ENCODE measurements around the gene STAC.
"Not testable (repeated sequence)": the region's sequence is repeated elsewhere in the genome, so short reads cannot be mapped to it uniquely, and the experiment has no call there.

Gene STAC

DNA sequence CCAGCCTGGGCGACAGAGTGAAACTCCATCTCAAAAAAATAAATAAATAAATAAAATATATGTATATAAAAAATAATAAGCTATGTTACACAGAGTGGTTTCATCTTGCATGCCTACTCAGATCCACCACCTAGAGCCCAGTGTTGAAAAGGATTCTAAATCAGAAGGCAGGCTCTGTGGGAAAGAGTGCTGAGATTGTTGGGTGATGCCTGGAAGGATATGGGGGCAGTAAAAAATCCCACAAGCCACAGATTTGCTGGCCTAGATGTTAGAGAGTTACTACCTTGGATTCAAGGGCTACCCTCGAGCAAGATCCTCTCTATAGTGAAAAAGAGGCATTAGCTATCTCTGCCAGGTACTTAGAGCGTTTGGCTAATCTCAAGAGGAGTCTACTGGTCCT, 144.3 kb downstream of the STAC start:
- no peak for DNase-seq

DNA sequence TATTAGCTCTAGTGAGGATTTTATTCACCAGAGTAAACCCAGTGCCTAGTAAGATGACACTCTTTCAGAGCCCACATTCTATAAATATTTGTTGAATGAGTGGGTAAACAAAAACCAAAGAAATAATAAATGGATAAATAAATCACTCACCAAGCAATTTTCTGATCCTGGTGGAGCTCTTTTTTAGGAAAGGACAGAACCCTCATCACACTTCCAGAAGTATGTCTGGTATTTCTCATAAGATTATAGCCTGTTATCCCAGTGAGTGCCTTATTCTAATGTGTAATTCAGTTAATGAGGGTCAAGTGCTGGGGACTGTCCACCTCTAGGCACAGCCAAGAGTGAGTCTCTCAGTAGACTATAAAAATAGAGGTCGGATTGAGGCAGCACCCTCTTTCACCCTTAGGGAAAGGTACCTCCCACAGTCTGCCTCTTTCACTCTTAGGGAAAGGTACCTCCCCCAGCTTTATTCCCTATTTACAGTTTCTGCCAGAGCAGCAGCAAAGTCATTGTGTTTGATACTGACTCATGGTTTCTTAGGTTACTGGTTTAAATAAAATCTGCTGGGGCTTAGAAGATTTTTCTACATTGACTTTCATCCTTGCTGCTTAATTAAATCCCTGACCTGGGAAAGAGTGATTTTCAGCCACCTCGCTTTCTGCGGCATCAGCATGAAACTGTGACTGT, 145.0 kb downstream of the STAC start:
- DNase-seq, result no peak

DNA sequence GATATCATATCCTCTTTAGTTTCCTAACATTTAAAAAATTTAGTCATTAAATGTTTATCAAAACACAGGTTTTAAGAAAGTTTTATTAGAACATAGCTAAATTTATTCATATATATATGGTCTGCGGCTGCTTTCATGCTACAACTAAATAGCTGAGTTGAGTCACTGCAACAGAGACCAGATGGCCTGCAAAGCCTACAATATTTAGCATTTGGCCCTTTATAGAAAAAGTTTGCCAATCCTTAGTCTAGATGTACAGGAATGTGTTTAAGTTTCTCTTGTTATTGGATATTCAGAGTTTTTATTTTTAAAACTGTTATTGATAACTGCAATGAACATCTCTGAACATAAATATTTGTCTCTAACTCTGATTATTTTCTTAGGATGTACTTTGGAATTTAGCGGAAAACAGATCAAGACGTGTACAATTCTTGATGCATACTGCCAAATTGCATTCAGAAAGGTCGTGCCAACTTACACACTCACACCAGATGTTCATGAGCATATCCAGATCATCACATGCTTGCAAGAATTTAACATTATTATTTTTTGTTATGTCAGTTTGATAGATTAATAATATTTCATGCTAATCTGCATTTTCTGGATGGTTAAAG, 157.9 kb downstream of the STAC start:
- DNase-seq, result no peak

DNA sequence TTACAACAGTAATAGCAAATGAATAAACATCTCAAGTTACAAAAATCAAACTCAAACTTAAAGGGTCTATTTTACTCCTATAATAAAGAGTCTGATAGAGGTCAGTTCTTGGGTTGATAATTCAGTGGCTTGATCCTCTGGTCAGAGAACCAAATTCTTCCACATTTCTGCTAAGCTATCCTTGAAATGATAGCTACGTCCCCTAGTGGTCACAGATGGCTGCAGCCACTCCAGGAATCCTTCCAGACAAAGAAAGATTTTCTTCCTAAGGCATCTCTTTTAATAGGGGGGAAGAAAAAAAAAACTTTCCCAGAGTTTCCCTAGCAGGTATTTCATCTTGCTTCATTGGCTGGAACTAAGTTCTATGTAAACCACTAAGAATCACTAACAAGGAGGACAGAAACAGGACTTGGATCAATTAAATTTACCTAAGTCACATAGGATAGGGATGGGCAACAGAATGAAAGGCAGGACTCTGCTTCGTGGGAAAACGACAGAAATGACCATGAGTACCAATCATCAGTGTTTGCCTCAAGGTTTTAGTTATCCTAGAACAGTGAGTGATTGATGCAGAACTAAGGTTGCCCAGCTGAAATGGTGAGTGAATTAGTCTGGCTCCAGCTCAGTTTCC, 160.7 kb downstream of the STAC start:
- no peak for DNase-seq

DNA sequence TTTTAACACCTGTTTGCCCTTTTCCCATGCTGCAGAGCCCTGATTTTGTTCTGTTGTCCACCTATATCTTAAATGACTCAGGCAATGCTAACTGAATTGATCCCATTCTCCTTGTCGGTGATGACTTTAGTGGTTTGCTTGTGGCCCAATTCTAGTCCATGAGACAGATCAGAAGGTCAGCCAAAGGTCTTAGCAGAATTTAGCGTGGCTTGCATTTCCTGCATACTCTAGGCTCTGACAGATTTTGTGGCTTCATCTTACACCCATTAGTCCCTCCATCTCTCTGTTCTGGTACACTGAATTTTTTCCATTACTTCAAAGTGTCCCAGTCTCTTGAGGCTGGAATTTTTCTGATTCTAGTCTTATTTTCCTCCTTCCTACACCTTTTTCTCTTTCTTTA, 161.9 kb downstream of the STAC start:
- no peak for DNase-seq

DNA sequence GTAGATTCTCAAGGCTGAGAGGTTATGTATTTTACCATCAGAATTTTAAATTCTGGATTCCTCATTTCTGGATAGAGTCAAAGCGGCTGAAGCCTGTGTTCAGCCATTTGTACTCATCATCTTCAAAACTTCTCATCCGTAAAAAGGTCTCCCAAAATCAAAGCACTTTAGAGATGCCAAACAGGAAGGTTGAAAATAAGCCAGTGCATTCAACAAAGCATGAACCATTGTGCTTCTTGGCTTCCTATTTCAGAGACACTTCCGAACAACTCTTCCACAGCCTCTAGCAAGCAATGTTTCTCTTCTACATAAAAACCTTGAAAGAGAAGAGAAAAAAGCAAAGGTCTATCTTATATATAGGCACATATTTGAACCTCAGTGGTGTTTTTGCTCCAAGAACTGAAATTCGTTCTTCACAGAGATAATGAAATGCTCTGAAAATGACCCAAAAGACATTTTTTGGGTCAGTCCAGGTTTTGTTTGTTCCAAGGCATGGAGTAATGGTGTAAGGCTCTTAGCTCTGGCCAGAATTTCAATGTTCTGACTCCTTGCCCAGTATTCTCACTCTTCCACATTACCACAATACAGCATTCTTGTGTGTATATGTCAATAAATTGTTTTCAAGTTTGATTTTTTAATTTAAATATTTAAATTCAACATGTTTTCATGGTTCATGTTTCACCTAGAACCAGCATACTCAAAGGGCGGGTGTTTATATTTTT, 163.1 kb downstream of the STAC start:
- no peak for DNase-seq

DNA sequence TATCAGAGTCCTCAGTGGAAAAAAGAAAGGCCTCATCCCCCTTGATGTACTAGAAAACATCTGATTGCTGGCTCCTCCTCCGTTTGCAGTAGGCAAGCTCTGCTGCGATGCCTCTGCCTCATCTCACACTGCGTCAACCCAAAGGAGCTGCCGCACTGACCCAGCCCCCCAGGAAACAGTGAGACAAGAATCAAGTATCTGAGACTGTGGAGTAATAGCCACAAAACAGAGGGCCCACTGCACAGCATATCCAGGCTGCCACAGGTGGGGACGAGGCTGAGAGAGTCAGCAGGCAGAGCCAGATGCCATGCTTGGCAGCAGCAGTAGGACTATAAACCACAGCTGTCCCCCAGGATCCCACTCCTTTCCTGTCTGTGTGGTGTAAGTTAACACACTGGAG, 165.9 kb downstream of the STAC start:
- DNase-seq, result no peak

DNA sequence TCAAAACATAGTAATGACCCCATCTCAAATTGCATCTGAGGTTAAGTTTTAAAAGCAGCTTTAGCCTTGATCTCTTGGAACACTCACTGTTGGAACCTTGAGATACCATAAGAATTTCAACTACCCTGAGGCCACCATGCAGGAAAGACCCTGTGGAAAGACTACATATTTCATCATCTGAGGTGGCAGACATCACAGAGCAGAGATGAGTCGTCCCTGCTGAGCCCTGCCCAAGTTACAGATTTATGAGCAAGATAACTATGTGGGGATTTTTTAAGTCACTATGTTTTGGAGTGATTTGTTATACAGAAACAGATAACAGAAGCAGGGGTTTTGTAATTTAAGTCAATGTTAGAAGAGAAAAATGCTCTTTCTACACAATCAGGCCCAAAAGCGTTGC, 168.4 kb downstream of the STAC start:
- DNase-seq, result no peak

DNA sequence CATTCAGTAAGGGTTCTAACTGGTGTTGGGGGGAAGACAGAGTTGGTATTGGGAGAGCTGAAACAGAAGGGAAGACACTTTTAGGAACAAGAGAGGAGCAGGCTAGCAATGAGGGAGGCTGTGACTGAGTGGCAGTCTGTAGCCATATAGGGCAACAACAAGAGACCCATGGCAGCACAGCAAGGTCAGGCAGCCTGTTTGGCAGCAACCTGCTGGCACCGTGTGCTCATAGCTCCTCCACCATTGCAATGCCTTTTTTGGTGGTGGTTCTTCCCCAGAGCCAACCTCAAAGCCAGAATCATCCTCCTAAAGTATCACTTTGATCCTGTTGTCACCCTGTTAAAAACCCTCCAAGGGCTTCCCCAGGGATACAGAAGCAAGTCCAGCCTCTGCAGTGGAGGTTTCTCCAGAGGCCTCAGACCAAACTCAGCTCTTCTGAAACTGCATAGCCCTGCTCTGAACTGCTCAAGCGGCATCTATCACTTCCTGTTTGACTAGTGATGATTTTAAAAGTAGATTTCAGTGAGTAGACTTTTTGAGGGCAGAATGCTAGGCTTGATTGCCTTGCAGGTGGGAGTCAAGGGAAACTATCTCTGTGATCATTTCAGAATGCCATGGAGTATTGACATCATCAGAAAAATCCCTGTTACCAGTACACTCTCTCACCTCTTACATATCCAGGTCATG, 176.9 kb downstream of the STAC start:
- no peak for DNase-seq

DNA sequence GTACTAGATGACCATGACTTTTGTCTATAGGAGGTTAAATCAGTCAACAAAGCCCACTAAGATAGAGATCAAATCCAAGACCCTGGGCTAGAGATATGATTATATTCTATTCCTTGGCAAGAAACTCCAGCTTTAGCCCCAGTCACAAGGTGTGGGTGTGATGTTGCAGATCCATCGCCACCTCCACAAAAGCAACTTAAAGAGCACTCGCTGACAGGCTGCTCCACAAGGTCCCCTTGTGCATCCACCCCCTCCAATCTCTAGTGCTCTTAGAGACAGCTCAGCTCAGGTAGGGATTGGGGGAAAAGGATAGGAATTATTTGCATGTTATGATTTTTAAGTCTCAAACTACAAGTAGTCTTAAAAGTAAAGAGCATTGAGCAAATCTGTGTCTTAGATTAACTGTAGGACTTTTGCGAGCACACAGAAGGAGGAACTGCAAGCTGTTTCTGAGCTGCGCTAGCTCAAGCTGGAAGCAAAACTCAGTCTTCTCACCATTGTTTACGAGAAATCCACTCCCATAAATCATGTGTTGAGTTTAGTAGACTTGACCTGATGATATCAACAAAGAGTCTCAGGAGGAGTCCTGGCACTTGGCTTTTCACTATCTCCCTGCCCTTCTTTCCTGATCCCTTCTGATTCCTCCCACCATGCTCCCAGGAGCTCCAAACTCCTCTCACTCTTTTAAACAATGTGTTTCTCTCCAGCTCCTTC, 177.6 kb downstream of the STAC start:
- DNase-seq, result no peak

DNA sequence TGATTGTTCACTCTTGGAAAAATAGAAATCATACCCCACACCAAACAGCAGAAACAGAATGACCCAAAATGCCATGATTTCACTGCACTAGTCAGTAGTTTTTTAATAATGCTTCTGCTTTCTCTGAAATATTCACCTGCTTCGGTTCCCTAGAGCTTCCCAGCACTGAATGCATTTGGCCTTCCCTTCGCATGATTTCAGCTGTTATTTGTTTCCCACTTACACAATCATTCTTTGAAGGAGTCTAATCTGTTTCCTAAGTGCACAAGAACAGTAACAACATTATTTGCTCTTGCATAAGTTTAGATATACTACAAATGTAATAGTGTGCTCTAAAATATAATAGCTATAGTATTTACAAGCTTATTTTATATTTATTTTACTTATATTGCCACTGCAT, 178.7 kb downstream of the STAC start:
- DNase-seq, result no peak

DNA sequence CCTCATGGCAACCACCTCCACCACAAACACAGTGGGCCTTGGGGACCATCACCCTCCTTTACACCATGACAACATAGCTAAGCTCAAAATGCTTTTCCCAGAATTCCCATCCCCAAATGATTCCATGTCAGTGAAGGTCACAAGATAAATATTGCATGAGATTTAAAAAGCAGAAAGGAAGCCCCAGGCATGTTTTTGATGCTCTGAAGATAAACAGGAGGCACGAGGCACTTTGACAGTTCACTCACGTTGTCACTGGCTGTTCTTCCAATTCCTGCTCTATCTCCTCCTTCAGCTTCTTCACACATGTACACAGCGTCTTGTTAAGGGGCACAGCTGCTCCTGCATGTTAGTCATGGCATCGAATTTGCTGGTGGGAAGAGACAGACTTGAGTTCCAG, 180.4 kb downstream of the STAC start:
- no peak for DNase-seq

DNA sequence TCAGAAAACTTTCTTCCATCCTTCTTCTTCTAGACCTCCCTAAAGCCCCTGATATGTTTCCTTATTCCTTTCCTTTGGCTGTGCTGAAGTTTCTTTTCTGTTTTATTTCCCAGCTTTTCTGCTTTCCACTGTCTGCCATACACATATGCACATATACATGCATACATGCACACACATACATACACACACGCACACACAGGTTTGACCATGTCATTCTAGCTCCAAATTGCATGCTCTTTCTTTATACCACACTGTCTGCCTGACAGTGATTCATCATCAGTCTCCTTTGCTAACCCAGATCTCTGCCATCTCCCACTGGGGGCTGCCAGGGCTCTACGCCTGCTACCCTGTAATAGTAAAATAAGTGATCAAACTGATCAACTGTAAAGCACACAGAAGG, 181.3 kb downstream of the STAC start:
- no peak for DNase-seq

DNA sequence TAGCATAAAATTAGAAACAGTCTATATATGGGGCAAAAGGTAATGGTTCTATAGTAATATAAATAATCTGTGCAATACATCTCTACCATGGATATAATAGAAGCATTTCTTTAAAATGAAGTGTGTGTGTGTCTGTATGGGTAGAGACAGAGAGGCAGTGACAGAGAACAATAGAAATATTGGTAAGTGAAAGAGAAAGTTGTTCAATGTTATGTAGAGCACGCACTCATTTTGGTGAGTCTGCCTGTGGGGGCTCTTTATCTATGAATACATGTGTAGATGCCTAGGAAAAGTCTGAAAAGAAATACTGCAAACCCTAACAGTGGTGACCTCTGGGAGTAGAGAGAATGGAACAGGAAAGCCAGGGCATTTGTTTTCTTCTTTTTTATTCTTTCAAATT, 182.6 kb downstream of the STAC start:
- DNase-seq, result no peak

DNA sequence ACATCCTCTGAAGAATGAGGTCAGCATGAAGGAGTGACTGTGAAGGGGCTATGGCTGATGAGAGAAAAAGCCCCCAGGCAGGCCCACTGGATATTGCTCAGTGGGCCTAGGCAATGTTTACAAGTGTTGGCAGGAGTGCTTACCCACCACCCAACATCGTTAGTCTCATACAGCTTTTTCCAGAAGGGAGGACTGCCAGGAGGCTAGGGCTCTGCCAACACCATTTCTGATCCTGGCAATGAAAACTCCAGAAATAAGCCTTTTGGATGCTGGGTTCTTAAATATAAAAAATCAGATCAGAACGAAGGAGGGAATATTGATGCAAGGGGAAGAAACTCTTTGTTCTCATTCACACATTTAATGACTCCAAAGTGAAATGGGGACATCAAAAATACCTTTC, 194.9 kb downstream of the STAC start:
- DNase-seq, result no peak

DNA sequence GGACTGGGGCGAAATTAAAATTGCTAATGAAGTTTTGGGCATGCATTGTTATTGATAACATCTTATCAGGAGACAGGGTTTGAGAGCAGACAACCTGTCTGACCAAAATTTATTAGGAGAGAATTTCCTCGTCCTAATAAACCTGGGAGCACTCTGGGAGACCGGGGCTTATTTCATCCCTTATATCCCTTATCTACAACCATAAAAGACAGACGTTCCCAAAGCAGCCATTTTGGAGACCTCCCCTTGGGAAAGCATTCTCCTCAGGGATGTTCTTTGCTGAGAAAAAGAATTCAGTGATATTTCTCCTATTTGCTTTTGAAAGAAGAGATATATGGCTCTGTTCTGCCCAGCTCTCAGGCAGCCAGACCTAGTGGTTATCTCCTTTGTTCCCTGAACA, 198.1 kb downstream of the STAC start:
- DNase-seq, result not testable (repeated sequence)

DNA sequence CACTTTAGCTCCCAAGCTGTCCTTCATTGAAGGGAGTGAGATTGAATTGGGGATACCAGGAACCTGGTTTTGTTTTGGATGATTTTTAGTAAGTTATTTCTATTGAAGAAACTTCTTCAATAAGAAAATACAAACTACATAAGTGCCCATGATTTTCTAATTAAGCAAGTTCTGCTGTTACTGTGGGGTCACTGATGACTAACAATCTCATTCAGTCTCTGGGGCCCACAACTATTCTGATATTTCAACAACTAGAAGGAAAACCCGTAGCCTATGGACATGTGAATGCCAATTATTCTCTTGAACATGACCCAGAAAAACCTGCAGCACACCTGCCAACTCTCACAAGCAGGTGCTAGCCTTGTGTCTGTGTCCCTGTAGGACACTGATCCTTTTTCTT, 199.4 kb downstream of the STAC start:
- no peak for DNase-seq

DNA sequence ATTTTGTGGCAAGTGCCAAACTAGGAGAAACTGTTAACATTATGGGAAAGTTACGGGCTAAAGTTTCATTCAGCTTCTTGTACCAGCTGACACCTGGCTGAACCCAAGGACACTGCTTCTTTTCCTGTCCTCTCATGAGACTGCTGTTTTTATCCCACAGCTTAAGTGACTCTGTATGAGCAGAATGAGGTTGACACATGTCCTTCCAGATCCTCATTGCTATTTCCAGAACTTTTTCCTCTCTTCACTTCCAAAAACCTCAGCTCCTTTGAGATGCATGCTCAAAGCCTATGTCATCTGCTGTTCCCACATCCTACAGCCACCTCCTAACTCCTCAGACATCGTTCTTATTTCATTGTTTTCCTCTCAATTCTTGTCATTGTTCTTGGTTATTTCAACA, 200.4 kb downstream of the STAC start:
- no peak for DNase-seq

DNA sequence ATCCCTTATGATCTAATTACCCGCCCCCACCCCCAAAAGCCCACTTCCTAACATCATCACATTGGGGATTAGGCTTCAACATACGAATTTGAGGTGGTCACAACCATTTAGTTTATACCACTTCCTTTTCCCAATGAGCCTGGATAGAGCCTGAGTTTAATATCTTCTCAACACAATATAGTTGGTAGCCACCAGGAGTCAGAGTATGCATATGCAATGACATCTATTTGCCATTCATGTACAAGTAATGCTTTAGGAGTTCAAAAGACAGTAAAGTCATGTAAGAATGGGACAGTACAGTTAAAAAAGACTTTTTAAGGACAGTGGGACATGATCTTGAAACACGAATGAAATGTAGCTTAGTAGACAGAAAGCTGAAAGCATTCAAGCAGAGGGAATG, 211.7 kb downstream of the STAC start:
- DNase-seq, result no peak

DNA sequence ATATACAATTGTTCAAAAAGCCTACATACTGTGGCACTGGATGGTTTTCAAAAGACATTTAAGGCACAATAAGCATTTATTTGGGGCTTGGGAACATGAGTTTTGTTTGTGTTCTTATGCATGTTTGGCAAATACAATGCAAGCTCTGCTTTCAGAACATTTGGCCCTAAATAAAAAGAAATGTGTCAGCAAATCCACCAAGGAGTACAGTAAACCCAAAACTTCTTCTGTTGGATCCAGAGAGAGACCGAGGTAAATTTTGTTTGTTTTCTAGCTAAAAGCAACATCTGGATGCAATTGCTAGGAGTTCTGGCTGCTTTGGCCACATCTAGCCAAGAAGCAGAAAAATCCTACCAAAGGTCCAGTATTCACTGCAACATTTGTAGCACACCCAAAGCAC, 215.2 kb downstream of the STAC start:
- no peak for DNase-seq

DNA sequence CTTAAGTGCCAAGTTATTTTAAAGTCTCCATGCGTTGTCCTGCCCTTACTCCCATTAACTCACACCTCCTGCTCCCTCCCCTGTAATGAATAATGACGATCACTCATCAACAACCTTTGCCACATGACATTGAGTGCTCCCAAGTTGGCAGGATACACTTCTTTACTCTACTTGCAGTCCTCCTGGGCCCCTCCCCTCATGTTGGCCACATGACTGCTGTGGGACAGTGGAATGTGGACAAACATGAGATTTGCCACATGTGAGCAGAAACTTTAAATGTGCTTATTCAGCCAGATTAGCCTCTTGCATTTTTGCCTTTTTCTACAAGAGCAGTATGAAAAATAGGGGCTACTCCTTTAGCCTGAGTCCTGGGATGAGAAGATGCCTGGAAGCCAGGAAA, 216.1 kb downstream of the STAC start:
- DNase-seq, result no peak

DNA sequence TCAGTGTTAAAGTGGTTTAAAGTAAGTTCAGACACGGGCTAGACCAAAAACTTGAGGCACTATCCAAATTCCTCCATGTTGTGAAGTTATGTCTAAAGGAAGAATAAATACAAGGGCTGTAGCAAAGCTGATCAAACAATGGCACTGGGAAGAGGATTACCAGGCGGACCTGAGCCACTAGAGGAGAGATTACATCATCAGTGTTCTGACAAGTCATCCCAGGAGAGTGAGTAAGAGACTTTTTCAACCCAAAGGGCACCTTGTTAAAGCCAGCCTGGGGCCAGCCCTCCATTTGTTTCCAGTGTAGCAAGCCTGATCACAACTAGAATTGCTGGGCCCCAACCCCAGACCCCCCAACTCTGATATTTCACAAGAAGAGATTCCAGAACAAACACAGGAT, 217.1 kb downstream of the STAC start:
- DNase-seq, result no peak

All from activated T-cell treated with anti-CD3 and anti-CD28 coated beads, Interleukin-2, amount 50 U/mL, for 48 hours (primary cell).